Tongue (tissue), 2 donors: ENCODE measurements around the gene CNDP2. TPM values are rescaled to one million over a fixed set of nuclear protein-coding genes. Genes with fewer than 3 reads are reported as not detected.
A peak's percentile ranks its signal among the peaks of the same experiment; 100 is the strongest.

Experiments
- DNase-seq: peaks from one replicate; pipeline ENCODE4 v3.0.0-alpha.2; 2015
- total RNA-seq: library from RNA; depleted of rRNA; stranded (reverse); fragments of >200 nt; gene quantifications from one replicate; pipeline ENCODE4 v1.2.3, GENCODE V29; 2014

Gene CNDP2
- total RNA-seq, 1 donor from 2014 or later = 50.6 TPM

DNA sequence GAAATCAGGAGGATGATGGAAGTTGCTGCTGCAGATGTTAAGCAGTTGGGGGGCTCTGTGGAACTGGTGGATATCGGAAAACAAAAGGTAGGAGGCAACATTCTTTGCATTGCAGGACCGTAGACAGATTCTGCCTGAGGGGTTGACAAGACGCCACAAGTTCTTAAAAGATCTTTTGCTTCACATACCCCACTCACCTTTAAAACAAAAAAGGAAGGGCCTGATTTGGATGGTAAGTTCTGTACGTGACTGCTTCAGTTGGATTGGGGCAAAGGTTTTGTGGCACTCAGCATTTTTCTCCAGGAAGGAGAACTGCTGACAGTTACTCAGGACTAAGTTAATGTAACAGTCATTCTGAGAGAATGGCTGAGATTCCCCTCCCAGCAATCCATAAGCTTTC, 5.2 kb downstream of the CNDP2 start:
- peak; percentile 44 for DNase-seq

GRCh38 chr18:74503137-74503536, 7.0 kb downstream of the CNDP2 start:
- no peak for DNase-seq

DNA sequence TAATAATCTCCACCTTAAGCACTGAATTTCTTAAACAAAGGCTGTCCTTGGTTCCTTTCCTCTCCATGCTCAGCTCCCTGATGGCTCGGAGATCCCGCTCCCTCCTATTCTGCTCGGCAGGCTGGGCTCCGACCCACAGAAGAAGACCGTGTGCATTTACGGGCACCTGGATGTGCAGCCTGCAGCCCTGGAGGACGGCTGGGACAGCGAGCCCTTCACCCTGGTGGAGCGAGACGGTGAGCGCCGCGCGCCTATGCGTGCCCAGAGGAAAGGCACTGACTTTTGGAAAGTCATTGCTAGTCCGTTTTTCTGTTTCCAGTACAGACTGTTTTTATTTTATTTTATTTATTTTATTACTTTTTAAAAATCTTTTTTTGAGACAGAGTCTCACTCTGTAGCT, 9.6 kb downstream of the CNDP2 start:
- no peak for DNase-seq

GRCh38 chr18:74506448-74507084, 10.4 kb downstream of the CNDP2 start:
- DNase-seq = peak; percentile 95

DNA sequence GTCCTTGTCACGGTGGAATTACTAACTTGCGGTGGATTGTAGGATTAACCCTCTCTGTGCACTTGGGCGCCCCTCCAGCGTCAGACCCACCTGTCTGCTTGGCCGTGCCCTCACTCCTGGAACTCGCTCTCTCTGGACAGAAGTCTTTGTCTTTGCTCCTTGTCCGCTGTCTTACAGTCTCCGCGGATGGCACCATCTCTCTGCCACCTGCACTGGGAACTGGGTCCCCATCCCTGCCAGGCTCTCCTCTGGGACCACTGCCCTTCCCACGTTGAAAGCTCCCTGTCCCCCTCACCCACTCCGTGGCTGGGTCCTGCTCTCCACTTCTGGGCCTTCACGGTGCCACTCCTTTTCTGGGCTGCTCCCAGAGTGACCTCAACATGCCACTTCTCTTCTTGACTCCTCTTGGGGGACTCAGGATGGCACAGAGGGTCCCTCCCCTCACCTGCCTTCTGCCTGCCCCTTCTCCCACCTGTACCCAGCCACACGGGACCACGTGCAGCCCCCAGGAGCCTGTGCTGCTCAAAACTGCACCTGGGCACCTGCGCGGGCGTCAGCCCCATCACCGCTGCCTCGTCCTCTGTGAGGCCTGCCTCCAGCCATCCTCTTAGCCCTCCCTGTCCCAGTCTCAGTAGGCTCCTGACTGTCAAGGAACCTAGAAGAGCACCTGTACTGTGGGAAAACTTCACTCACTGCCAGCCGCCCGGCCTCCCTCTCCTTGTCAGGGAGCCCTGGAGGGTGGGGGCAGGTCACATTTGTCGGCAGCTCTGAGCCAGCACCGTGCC, 11.1 kb downstream of the CNDP2 start:
- DNase-seq = peak; percentile 35

DNA sequence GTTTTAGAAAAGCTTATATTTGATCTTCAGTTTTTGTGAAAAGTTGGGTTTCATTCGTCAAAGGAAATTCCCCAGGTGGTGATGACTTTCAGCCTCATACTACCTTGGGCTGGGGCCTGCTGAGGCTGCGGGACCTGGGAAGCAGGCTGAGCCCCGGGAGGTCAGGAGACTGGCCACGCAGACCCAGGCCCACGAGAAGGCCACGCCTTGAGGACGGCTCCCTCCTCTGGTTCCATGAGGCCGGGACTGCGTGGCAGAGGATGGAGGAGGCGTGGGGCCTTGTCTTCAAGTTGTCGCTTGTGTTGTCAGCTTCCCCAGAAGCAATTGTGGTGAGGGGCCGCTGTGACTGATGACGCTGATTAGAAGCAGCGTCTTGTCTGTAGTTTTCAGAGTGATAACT, 11.8 kb downstream of the CNDP2 start:
- no peak for DNase-seq

- no peak for DNase-seq
Measured at GRCh38 chr18:74508366-74508765, 12.2 kb downstream of the CNDP2 start.

- no peak for DNase-seq
Measured at GRCh38 chr18:74508821-74509225, 12.7 kb downstream of the CNDP2 start.

DNA sequence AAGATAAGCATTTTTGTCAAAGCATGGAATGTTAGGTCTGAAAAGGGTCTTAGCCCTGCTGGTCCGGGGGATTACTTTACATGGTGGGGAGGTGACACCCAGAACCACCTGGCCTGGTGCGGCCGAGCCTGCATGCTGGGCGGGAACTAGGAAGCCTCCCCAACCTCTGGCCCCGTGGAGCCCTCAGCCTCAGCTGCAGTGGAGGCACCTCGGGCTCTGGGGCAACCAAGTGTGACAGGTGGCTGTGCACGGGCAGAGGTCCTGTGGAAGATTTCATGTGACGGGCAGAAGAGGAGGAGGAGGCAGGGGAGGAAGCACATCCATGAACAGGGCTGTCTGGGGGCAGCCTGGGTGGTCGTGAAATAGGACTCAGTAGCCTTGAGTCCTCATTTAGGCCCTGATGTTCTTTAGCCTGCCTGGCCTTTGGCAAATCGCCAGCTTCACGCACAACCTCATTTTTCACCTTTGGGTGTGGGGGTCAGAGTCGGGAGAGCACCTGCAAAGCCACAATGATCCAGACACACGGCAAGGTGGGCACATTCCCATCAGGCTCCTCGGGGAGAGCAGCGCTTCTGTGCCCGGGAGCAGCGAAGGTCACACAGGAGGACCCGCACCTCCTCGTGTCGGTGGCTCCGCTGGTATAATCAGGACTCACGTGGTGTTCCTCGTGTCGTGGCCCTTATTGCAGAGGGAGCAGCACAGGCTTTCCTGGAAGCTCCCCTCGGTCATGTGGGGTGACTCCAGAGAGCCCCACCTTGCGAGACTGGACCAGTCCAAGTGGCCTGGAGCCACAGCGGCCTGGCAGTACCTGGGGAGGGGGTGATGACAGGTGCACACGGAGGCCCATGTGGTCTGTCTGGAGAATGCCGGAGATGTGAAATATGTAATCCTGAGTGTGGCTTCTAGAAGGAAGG, 13.9 kb downstream of the CNDP2 start:
- DNase-seq = no peak

DNA sequence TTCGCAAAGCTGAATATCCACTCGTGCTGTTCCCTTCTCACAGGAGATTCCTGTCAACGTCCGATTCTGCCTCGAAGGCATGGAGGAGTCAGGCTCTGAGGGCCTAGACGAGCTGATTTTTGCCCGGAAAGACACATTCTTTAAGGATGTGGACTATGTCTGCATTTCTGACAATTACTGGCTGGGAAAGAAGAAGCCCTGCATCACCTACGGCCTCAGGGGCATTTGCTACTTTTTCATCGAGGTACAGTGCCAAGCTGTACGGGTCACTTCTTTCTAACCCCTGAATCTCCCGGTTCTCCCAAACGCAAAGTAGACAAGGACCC, 14.6 kb downstream of the CNDP2 start:
- no peak for DNase-seq

DNA sequence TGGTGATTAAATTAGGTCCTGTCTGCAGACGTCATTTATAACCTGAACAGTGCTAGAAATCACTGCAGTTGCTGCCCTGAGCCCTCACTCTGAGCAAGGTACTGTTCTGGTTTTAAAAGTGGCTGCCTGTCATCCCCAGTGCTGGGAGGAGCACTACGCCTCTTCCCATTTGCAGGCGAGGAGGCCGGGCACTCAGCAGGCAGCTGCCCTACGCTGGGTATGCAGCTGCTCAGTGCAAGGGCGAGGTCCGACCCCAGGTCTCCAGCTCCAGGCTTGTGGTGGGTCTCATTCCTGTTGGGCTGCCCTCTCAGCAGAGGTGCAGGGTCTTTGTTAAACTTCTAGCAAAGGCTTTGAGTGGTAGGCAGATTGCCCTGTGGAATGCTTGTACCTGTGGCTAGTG, 15.7 kb downstream of the CNDP2 start:
- DNase-seq = no peak

GRCh38 chr18:74512321-74513053, 16.3 kb downstream of the CNDP2 start:
- no peak for DNase-seq

DNA sequence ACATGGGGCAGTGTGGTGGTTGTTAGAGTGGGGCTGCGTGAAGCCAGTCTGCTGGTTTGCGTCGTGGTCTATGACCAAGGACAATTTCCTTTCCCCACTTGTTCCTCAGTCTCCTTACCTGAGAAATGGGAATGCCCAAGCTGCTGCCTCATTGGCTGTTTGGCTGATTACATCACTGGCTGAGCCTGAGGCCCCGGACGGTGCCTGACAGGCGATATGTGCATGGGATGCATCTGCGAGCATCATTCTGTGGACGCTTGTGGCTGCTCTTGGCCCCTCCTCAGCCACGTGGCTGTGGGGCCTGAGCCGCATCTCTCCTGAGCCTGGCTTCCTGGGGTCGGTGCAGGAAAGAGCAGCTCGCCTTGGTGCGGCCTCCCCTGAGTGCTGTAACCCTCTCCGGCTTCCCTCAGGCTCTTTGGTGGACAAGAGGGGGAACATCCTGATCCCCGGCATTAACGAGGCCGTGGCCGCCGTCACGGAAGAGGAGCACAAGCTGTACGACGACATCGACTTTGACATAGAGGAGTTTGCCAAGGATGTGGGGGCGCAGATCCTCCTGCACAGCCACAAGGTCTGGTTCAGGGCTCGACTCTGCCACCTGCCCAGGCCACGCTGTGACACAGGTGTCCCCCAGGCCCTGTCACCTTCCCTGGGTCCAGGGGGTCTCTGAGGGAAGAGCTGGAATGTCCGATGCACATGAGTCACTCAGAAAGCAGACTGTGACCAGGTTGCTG, 17.2 kb downstream of the CNDP2 start:
- DNase-seq = no peak

DNA sequence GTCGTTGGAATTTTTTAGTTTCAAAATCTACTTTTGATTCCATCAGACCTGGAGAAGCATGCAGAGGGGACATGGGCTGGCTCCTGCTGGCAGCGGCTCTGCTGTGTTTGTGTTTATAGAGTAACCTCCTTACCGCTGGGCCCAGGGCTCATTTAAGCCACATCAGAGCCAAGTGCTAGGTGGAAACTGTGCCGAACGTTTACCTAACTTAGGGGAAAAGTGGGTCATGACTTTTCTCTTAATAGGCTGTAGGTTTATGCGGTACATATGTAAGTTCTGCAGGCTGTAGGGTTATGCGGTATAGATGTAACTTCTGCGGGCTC, 17.7 kb downstream of the CNDP2 start:
- DNase-seq = no peak

GRCh38 chr18:74514860-74515495, 18.8 kb downstream of the CNDP2 start:
- DNase-seq = no peak

DNA sequence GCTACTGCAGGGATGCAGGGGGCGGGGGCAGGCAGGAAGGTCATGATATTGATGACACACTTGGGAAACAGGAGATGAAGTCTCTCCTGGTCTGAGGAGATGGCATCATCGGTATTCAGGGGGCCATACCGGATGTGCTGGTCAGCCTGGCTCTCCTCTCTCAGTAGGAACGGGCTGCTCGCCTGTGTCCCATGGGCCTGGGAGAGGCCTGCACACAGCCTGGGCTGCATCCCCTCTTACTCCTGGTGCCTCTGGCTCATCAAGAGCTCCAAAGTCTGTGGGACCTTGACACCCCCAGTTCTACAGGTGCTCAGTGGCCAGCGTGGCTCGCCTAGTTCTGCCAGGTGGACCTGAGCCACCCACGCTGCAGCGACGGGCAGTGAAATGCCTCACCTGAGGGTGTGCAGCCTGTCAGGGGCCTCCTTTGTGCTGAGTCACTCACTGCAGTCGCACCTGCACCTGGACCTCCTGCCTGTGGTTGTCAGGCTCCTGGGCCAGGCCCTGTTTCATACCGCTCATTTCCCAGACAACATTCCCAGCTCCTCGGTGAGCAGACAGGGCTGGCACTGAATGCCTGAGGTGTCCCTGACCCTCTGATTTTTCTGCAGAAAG, 19.6 kb downstream of the CNDP2 start:
- DNase-seq = no peak

- no peak for DNase-seq
Measured at GRCh38 chr18:74516271-74517235, 20.4 kb downstream of the CNDP2 start.

DNA sequence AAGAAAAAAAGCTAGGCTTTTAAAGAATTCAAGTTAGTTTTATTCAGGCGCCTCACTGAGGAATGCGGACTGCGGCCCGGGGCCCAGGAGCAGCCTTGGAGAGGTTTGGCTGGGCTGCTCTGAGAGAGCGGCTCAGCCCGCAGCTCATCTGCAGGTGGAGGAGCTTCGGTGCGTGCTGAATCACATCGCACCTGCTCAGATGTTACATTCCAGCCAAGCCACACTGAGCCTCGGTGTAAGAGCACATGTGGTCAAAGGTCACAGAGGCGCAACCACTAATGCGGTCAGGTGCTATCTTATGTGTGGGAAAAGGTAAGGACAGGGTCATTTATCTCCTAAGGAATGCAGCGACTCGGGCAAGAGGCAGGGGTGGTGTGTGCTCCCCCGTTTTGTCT, 21.1 kb downstream of the CNDP2 start:
- no peak for DNase-seq

DNA sequence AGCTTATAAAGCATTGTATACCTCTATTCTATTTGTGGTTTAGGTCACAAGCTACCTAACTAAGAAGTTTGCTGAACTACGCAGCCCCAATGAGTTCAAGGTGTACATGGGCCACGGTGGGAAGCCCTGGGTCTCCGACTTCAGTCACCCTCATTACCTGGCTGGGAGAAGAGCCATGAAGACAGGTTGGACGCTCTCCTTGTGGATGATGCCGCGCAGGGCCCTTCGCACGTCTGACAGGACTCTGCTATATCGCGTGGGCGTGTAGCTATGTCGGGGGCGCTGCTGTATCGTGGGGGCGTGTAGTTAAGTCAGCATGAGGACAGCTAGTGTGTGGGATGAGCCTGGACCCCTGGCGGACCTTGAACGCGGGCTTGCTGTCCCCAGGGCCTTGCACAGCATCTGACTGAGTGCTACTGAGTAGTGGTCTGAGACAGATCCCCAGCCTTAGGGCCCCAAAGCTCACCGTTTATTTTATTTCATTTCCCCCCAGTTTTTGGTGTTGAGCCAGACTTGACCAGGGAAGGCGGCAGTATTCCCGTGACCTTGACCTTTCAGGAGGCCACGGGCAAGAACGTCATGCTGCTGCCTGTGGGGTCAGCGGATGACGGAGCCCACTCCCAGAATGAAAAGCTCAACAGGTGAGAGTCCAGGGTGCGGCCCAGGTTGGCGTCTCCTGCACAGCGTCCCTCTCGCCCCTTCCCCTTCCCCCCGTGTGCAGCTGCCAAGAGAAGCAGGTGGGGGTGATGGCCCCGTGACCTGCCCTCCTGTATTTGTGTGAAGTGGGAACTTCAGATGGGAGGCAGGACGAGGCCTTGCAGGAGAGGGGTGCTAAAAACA, 22.5 kb downstream of the CNDP2 start:
- DNase-seq = no peak
